ENCODE results near the gene UTS2B.

The UTS2B gene

DNA sequence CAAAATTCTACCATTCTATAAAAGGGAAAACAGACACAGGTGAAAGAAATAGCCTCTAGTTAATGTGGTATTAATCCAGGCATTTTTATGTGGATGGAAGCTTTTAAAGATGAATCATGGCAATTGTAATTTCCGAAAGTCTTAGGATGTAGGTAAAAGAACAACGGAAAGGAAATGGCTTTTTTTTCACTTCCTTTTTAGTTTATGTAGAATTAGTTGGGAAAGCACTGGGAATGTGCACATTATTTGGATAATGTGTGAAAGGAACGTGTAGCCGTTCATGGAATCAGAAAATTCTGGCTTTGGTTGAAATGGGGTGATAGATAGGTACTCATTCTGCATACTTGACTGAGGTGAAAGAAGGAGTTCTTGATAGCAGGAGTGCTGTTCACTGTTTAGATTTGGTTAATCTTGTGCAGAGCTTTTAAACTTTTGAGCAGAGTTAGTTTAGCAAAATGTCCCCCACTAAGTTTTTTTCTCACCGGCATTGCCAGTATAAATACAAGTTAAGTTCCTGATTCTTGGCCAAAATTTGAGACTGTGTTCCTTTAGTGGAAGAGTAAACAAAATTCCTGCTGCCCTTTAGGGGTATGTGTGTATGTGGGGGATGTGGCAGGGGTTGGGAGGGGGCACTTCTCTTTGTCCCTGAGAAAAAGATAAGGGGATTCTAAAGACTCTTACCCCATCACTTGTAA, 20.2 kb upstream of the UTS2B start:
- DNase-seq: no peak

- DNase-seq: no peak
These were observed 17.8 kb upstream of the UTS2B start for GRCh38 chr3:191348098-191348497.

GRCh38 chr3:191347228-191347627, 16.9 kb upstream of the UTS2B start:
- no peak for DNase-seq

GRCh38 chr3:191345334-191345733, 15.0 kb upstream of the UTS2B start:
- DNase-seq: no peak

GRCh38 chr3:191343913-191344312, 13.6 kb upstream of the UTS2B start:
- no peak for DNase-seq

- DNase-seq: no peak
These were observed 12.8 kb upstream of the UTS2B start for GRCh38 chr3:191343115-191343514.

DNA sequence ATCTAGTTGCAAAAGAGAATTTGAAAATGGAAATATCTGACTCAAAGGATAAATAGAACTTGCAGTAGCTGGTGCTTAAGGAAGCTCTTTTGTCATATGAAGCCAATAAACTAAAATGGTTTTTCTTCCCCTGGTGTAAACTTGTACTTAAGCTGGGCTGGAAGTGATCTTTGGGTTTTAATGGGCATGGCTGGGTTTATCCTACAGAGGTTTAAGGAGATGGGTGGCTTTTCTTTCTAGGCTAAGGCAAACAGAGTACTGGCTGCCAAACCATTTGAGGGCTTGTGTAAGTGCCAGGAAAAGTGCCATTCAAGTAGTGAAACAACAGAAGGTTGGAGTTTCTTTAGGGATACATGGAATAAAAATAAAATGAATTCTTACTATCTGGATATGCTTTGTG, 12.1 kb upstream of the UTS2B start:
- no peak for DNase-seq

GRCh38 chr3:191342006-191342405, 11.7 kb upstream of the UTS2B start:
- DNase-seq: no peak

DNA sequence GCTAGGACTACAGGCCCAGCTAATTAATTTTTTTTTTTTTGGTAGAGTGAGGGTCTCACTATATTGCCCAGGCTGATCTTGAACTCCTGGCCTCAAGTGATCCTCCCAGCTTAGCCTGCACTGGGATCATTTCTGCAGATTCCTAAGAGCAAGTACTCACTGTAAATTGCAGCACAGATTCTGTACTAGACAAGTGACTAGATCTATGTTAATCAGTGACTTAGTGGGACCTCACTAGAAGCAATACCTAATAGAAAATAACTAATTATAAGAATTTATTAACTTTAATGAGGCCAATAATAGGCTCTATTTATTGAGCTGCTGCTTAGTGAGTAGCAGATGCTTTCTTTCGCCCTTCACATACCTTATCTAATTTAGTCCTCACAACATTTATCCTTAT, 10.6 kb upstream of the UTS2B start:
- DNase-seq: no peak

DNA sequence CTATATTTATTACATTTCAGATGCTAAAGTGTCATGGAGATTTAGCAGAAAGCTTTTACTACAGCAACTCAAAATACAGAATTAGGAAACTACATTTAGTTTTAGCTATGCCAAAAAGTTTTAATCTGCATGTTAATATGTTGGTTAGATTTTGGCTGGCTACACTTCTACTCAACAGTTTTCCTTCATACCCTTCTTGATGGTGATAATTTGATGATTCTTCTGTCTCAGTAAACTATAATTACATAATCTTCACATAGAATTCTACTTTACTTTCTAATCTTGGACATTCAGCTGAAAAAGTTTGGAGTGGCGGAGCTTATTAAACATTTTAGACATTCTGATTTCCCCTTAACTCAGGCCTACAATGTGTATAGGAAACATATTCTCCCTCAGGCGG, 10.0 kb upstream of the UTS2B start:
- no peak for DNase-seq

DNA sequence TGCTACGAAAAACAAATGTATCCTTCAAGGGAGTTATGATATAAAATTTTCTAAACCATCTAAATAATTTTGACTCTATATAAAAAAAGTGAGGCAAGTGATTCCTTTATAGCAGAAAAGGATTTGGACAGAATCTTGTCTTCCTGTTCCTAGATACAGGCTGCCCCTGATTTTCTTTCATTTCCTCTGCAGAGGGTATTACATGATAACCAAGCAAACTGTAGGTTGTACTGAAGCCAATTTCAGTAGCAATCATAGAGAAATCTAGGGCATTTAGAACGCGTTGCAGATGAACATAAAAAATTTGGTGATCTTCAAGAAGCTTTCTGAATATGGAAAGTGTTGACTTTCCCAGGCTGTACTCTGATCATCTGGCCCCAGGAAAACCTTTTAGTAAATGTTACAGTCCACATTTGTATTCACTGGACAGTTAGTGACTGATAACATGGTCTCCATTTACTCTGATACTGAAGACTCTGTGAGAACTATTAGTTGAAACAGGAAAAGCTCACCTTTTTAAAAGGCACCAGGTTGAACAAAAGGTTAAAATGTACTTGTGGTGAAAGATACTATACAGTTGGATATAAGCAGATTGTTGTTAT, 9.1 kb upstream of the UTS2B start:
- DNase-seq: no peak

DNA sequence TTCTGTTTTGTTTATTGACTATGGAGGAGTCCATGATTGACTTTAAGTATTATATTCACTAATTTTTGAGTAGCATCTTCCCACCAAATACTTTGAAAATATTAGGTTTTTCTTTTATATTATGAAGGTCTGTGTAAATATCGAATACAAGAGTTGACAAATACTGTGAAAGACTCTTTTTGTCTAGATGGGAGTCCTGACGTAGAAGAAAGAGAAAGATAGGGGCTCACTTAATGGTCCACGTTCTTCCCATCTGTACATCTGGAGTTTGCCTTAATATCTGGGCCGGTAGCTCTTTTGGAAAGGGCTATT, 7.8 kb upstream of the UTS2B start:
- no peak for DNase-seq

DNA sequence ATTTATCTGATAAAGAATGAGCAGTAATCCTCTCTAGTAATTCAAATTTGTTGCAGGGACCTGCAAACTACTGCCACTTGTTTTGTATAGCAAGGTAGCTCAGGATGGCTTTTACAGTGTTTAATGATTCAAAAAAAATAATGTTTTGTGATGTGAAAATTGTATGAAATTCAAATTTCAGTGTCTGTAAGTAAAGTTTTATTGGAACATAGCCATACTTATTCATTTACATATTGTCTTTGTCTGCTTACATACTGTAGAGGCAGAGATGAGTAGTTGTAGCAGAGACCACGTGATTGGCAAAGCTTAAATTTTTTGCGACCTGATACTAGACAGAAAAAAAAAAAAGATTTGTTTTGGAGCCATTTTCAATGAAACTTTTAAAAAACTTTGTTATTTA, 6.5 kb upstream of the UTS2B start:
- no peak for DNase-seq

DNA sequence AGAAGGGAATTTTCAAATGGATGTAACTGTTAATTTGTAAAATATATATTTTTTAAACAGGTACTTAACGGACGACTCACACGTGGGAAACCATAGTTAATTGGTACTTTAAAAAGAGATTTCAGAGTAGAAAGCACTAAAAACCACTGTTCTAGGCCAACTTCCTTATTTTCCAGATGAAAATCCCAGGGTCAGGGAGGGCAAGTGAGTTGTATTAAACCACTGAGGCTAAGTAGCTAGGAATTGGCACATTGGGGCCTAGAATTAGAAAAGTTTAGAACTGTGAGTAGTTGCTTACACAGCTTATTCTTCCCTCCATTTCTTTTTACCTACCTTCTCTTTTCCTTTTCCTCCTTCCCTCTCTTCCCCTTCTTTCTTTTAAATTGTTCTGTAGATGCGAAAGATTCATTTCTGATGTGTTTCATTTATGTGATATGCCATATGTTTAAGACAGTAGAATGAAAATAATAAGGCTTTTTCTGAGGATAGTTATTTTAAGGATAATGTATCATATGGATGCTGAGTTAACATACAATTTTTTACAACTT, 4.1 kb upstream of the UTS2B start:
- DNase-seq: no peak

GRCh38 chr3:191333298-191333880, 3.1 kb upstream of the UTS2B start:
- no peak for DNase-seq

GRCh38 chr3:191331388-191331787, 1.1 kb upstream of the UTS2B start:
- DNase-seq: no peak

GRCh38 chr3:191330530-191331048, 263 bp upstream of the UTS2B start:
- no peak for DNase-seq

DNA sequence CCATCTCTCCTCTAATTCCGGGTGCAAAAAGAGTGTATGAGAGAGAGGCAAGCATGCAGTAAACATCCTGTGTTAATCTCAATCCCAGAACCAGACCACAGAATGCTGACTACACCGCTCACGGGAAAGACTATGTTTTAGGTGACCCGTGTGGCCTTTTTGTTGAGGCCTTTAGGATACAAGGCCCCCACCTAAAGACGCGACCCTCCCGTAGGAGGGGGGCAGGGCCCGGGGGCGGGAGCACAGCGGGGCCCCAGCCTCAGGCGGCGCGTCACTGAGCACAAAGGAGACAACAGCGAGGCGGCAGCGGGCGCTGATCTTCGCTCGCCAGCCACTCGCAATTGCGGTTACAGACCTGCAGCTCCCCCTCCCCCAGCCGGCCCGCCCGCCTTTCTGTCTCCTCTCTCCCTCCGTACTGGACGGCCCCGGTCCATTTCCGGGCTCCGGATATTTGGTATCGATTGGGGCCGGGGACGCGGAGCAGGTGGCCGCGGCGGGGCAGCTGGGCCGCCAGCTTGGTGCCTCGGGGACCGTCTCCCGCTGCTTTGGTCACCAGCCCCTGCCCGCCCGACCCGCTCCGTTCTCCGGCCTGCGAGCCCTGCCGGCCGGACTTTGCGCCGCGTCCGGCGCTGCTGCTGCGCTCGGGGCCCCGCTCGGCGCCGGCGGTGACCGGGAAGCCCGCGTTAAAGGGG, 1.2 kb downstream of the UTS2B start, which contains the start of gene CCDC50:
Gene CCDC50 (plus strand): TSS at position 433 of the 692 bp plus-strand sequence. CDS start 281 bp downstream, outside the sequence.
- DNase-seq: peak; percentile 53

- DNase-seq: no peak
These were observed 1.9 kb downstream of the UTS2B start for GRCh38 chr3:191328383-191328961.

- DNase-seq: no peak
These were observed 2.8 kb downstream of the UTS2B start for GRCh38 chr3:191327526-191327925.

- no peak for DNase-seq
These were observed 5.4 kb downstream of the UTS2B start for GRCh38 chr3:191324936-191325335.

DNA sequence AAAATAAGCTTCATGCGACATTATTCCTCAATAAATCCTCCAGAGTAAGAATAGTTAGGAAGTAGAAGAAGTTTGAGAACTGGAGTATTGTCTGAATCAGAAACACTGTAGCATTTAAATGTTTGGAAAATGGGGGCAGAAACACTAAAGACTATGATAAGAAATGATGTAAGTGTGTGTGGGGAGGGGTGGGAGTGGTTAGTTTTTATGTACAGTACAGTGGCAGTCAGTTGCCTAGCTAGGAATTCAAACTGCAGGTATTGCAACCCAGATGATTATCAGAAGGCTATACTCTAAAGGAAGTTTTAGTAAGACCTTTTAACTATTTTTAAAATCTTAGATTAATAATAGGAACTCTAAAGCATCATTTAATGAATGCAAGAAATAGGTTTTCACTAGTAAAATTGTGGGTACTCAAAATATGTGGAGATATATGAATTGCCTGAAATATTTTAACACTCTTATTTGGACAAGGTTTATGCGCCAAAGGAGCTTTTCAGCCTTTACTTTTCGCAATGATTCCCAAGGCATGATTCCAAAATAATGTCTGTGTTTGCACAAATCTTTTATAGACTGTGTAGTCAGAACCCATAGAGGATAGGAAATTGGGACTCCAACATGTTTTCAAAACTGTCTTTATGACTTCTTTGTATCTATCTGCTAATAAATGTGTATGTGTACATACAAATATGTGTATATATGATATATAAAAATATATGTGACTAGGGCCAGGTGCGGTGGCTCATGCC, 9.1 kb downstream of the UTS2B start:
- DNase-seq: no peak
